ENCODE data around the gene LETM1.

LETM1 gene

DNA sequence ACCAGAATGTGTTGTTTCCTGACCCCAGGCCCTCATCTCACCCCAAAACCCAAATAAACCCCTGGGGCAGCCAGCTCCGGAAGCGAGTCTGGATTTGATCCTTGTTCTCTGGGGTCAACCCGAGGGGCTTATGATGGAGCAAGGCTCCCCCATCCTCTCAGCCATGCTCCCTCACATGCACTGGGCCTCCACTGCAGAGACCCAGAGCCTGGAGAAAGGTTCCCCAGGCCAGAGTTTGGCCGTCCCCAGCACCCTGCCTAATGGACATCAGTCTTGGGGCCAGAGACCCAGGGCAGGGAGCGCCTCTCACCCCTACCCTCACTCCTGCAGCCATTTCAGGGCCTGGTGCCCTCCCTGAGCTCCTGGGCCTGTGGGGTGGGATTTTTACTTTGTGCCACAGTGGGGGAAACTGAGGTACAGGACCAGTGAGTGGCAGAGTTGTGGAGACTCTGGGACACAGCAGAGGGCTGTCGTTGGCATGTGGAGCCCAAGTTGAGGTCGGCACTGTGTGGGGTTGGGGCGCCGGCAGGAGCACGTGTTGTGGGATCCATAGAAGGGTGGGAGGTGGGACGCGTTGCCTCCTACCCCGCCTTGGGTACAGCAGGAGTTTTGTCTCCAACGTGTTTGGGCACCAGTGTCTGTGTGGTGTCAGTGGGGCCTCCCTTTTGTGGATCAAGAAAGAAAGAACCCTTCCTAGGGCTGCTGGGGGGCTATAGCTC is 59.3 kb downstream of the LETM1 start:
- DNase-seq (ENCODE audit: extremely low read depth, insufficient read length), result no peak
- Histone ChIP-seq H3K36me3 (ENCODE audit: control insufficient read depth, insufficient read depth, low read length) (no peaks in the 10 kb centered on the region), H3K27me3 (replicated peaks; ENCODE audit: control insufficient read depth, insufficient read depth, low read length) (peaks cover 2% of the 10 kb centered on the region; the same call in 1 of the 2 replicates), H3K4me3 (replicated peaks; ENCODE audit: low read depth, low read length) (no peak overlapping the region)
- TF ChIP-seq, protein P1, sequence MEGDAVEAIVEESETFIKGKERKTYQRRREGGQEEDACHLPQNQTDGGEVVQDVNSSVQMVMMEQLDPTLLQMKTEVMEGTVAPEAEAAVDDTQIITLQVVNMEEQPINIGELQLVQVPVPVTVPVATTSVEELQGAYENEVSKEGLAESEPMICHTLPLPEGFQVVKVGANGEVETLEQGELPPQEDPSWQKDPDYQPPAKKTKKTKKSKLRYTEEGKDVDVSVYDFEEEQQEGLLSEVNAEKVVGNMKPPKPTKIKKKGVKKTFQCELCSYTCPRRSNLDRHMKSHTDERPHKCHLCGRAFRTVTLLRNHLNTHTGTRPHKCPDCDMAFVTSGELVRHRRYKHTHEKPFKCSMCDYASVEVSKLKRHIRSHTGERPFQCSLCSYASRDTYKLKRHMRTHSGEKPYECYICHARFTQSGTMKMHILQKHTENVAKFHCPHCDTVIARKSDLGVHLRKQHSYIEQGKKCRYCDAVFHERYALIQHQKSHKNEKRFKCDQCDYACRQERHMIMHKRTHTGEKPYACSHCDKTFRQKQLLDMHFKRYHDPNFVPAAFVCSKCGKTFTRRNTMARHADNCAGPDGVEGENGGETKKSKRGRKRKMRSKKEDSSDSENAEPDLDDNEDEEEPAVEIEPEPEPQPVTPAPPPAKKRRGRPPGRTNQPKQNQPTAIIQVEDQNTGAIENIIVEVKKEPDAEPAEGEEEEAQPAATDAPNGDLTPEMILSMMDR (IDR thresholded peaks at IDR 0.05; ENCODE audit: insufficient read depth, low read length, poor library complexity, severe bottlenecking), result no peak

DNA sequence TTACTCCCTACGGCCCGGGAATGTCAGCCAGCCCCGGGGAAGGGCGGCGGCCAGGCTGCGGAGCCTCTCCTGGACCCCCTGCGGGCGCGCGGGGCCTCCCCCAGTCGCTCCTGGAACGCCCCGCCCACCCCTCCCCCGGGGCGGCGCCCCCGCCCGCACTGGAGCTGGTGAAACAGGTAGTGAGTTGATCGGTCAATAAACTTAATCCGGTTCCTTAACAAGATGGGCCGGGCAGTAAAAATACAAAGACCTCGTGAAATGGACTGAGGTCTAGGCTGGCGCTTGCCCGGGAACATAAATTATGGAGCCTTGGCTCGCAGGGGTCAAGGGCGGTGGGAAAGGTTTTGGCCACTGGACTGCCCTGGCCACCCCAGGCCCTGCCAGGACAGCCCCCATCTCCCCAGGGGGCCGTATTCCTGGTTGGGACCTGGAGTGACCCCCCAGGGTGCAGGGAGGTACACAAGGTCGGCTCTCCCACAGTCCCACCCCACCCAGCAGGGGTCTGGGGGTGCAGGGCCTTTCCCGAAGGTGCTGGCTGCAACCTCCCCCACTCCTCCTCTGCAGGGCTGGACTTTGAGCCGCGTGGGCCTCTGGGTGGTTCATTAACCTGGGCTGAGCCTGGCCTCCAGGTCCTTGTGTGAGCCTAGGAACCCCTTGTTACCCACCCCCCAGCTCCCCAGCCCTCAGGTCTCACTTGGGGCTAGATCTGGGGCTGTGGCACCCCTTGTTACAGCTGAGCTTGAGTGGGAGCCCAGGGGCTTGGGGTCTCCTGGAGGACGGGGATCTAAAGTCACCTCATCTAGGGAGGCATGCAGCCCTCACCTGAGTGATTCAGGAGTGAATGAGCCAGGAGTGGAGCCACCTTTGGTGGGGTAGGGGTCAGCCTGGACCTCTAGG is 60.4 kb downstream of the LETM1 start:
- H3K4me3 ChIP-seq (replicated peaks; ENCODE audit: low read depth, low read length), result no peak overlapping the region
- H3K36me3 ChIP-seq (ENCODE audit: control insufficient read depth, insufficient read depth, low read length), result no peaks in the 10 kb centered on the region
- no peak for DNase-seq (ENCODE audit: extremely low read depth, insufficient read length)
- H3K27me3 ChIP-seq (replicated peaks; ENCODE audit: control insufficient read depth, insufficient read depth, low read length), result peaks cover 2% of the 10 kb centered on the region; the same call in 1 of the 2 replicates
- TF ChIP-seq, protein P1 (IDR thresholded peaks at IDR 0.05; ENCODE audit: insufficient read depth, low read length, poor library complexity, severe bottlenecking), result no peak

DNA sequence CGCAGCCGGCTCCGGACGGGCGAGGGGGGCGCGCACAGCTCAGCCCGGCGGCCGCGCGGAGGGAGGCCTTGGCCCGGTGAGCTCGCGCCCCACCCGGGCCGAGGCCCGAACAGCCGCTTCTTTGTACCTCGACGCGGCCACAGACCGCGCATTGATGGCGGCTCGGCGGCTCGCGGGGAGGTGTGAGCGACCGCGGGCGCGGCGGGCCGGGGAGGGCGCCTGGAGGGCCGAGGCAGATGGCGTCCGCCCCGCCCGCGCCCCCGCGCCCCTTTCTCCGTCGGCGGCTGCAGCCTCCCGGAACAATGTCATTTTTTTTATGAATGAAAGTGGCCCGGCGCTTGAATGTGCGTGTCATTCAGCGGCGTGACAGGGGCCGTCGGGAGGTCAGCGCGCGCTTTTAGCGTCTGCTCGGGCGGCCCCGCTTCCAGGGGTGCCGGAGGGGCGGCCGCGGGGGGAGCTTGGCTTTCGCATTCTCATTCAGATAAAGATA is 61.1 kb downstream of the LETM1 start:
- Histone ChIP-seq H3K36me3 (ENCODE audit: control insufficient read depth, insufficient read depth, low read length) (no peaks in the 10 kb centered on the region), H3K4me3 (replicated peaks; ENCODE audit: low read depth, low read length) (no peak overlapping the region), H3K27me3 (replicated peaks; ENCODE audit: control insufficient read depth, insufficient read depth, low read length) (peaks cover 2% of the 10 kb centered on the region; the same call in 1 of the 2 replicates)
- TF ChIP-seq, protein P1 (IDR thresholded peaks at IDR 0.05; ENCODE audit: insufficient read depth, low read length, poor library complexity, severe bottlenecking), result no peak
- no peak for DNase-seq (ENCODE audit: extremely low read depth, insufficient read length)

DNA sequence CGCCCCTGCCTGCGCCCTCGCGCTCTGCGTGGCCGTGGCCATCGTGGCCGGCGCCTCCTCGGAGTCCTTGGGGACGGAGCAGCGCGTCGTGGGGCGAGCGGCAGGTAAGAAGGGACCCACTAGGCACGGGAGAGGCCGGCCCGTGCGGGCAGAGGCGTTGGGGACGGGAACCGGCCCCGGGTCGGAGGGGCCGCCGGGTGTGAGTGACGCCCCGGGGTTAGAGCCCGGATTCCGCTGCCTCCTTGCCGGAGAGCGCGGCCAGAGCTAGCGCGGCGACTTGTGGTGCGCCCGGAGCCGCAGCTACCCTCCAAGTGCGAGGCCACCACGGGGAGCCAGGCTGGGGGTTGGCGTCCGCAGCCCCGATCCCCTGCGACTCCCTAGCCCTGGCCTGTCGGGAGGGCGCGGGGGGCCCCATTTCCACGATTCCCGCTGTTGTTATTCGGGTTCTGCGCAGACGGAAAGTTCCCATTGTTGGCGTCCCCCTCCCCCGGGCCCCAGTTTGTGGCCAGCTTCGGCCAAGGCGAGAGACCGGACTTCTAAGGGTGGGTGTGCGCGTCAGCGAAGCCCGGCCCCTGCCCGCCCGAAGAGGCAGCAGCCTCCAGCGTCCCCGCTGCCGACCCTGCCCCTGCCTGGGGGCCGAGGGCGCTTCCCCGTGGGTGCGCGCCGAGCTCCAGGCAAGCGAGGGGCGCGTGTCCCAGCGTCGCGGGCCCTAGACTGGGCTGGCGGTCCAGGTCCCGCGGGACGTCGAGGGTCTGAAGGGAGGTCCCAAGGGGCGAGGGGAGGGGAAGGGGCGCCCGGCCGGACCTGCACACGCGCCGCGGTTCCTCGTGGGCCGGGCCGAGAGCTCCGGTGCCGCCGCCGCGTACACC is 61.8 kb downstream of the LETM1 start:
- Histone ChIP-seq H3K4me3 (replicated peaks; ENCODE audit: low read depth, low read length) (no peak overlapping the region), H3K27me3 (replicated peaks; ENCODE audit: control insufficient read depth, insufficient read depth, low read length) (peaks cover 2% of the 10 kb centered on the region; the same call in 1 of the 2 replicates), H3K36me3 (ENCODE audit: control insufficient read depth, insufficient read depth, low read length) (no peaks in the 10 kb centered on the region)
- TF ChIP-seq, protein P1 (IDR thresholded peaks at IDR 0.05; ENCODE audit: insufficient read depth, low read length, poor library complexity, severe bottlenecking), result no peak
- no peak for DNase-seq (ENCODE audit: extremely low read depth, insufficient read length)

DNA sequence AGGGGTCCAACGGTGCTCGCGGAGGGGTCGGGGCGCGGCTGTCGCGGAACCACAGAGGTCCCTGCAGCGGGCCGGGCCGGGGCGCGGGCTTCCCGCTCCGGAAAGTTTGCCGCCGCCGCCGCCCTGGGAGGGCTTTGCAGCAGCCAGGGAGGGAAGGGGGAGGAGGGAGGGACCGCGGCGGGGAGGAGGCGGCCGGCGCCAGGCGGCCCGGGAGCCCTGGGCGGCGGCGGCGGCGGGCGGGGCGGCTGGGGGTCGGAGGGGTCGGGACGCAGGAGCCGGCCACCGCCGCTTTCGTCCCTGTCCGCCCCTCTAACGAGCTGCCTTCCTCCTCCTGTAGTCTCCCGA is 62.5 kb downstream of the LETM1 start:
- TF ChIP-seq, protein P1 (IDR thresholded peaks at IDR 0.05; ENCODE audit: insufficient read depth, low read length, poor library complexity, severe bottlenecking), result no peak
- peaks cover 2% of the 10 kb centered on the region; the same call in 1 of the 2 replicates for H3K27me3 ChIP-seq (replicated peaks; ENCODE audit: control insufficient read depth, insufficient read depth, low read length)
- H3K4me3 ChIP-seq (replicated peaks; ENCODE audit: low read depth, low read length), result peak overlapping the region; percentile 25
- DNase-seq (ENCODE audit: extremely low read depth, insufficient read length), result no peak
- H3K36me3 ChIP-seq (ENCODE audit: control insufficient read depth, insufficient read depth, low read length), result no peaks in the 10 kb centered on the region

All from GM06990 (cell line).